Amniotic stem cell (primary cell): ENCODE results near the gene DTNB.
"Not testable (repeated sequence)": the region's sequence is repeated elsewhere in the genome, so short reads cannot be mapped to it uniquely, and the experiment has no call there.

Source experiments
- DNase-seq: peaks from one replicate; lab custom pipeline; 2025; lab: John Stamatoyannopoulos, UW

Gene DTNB

DNA sequence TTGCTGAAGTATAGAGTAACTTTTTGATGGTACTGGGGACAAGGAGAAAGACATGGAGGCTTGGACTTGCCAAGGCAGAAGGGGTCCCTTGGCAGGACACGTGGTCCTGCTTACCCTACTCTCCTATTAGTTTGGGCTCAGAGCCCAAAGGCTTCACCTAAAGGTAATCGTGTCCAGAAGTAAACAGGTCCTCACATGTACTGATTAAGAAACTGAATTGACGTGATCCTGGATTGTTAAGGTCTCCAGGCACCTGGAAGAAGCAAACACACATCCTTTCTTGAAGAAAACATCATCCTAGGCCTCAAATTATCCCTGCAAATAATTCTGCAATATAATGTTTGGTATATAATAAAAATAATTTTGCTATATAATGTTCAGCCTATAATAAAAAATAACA, 50.0 kb downstream of the DTNB start:
- no peak for DNase-seq

DNA sequence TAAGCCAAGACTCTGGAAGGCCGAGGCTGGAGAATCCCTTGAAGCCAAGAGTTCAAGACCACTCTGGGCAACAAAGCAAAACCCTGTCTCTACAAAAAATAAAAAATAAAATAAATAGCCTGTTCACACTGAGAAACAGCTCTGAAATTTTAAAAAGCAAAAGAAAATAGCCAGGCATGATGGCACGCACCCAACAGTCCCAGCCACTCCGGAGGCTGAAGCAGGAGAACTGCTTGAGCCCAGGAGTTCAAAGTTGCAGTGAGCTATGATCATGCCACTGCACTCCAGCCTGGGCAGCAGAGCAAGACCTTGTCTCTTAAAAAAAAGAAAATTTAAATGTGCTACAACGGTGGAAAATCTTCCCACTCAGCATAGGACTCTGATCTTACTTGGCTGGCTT, 52.7 kb downstream of the DTNB start:
- DNase-seq, result no peak

DNA sequence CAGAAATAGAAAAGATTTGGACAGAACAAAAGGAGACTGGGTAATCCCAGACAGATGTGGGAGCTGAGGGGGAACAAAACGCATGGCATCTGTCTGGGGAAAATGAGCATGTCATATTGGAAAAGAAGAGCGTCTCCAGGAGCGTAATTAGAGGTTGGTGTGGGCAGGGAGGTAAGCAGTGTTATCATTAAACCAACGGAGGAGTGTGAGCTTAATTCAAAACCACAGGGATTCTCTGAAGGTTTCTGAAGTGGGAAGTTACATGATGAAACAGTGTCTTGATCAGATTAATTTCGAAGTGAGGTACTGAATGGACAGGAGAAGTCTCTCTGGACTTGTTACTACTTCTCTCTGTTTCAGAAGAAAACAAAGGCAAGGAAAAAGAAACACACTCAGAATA, 53.3 kb downstream of the DTNB start:
- DNase-seq, result no peak

DNA sequence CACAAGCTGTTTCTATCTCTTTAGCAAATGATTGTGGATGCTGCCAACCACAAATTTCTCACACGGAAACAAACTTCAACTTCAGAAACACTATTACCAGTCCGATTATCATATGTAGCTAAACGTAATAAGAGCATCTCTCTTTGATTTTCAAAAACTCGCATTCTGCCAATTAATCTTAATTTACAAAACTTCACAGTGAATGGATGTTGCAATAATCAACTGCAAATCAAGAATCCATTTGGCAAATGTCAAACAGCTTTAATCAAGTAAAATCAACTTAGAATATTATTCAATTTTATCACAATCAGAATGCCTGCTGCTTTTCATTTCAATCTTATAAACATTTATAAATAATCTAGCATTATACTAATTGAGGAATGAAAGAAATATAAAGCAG, 54.2 kb downstream of the DTNB start:
- no peak for DNase-seq

DNA sequence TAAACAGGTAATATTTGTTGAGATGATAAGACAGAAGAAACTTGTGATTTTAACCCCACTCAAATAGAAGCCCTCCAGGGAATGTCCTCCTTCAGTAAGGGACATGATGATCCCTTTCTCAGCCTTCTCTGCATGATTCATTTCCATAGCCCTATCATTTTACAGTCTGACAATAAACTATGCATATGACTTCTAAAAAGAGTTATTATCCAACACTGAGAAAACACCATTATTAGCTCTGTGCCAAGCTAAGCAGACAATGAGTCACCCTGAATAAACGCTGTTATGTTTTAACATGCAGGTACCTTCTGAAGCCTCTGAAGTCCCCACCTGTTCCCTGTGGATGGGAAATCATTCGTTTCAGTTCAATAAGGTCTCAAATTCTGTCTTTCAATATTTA, 54.7 kb downstream of the DTNB start:
- no peak for DNase-seq

DNA sequence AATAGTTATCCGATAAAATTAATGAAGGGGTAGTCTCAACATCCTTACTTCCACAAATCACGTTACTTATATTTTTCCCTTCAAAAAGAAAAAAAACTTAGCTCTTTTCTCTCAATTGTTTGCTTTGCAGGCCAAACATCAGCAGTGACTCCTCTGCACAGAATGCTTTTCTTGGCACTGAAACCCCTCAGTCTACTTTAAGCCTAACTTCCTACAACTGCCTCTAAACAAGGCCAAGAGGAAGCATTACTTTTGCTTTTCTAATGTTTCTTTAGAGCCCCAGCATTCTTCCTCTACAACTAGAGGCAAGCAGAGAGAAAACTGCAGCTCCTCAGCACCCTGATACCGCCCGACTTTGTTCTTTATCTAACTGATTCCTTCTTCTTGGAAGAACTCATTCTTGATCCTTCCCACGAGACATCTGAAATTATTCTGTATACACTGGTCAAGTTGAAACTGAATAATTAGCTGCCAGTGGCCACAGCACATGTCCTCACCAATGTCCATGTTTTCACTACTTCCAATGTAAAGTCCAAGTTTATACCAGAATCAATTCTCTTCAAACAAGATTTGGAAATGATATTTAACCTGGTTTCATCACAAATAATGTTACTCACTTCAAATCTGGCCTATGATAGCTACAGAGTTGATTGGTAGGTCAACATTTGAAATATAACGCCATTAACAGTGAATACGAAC, 55.3 kb downstream of the DTNB start:
- DNase-seq, result peak; percentile 66

DNA sequence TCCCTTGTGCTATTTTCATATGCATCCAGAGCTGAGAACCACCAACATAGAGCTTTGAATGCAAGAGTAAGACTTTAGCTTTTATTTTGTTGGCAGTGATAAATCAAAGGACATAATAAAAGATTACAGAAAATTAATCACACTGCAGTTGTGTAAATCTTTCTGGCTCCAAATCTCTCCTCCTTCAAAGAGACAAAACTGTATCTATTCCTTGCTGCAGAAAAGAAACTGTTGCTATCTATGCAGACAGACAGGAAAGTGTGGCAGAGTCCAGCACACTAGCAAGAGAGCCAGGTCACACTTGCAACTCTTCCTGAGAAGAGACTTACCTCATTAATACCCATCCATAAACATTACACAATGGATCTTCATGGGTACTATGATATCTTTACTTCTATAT, 57.5 kb downstream of the DTNB start:
- no peak for DNase-seq

DNA sequence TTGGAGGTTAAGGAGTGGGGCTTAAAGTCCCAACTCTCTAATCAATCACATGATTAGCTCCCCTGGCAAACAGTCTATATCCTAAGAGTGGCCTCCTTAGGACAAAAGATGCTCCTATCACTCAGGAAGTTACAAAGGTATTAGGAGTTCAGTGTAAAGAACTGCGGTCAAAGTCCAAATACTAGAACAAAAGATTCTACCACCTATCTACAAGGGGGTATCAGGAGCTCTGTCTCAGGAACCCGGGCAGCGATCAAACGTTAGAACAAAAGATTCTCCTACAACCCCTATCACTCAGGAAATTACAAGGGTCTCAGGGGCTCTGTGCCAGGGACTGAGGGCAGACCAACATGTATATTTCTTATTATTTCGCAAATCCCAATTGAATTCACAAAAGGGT, 58.0 kb downstream of the DTNB start:
- no peak for DNase-seq

DNA sequence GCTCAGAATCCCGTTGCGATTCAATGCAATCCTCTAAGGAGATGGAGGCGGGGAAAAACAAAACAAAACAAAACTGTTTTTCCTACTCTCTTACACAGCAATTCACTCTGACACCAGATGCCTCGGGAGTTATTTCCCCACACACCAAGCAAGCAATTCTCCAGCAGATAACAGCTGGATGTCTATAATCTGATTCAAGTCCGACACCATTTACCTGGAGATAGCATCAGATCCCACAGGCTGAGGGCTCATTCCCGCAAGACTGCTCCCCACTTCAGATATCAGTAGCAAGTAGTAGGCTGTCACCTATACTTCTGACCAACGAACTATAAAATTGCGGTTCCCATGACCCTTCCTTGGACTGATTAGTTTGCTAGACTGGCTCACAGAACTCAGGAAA, 58.7 kb downstream of the DTNB start:
- DNase-seq, result no peak

DNA sequence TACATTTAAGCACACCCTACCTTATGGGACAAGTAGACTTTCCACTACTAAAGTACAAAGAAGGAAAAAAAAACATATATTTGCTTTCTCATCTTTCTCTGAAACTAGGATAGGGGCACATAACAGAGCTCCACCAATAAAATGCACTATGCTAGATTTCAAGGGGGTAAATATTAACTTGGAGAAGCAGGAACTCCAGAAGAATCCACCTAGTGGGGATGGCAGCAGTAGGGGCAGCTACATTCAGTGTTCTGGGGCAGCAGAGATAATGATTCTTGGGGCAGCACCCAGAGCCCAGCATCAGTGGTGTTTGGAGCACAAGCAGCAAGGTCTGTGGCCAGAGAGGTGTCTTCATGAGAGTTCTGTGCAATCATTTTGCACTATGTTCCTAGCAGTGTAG, 64.7 kb downstream of the DTNB start:
- DNase-seq, result no peak

DNA sequence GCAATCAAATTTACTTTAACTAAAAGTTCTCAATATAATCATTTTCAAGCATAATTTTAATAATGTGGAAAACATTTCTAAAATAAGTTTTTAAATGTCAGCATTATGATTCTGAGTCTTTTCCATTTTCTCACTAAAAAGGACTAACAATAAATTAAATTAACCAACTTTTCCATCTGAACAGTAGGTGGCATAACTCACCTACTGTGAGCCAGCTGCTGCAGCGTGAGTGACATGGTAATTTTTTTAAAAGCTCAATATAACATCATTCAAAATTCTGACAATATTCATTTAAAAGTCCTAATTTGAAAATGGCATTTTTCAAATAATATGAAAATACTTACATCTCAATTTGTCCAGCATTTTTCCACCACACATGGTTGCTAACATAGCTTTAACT, 66.5 kb downstream of the DTNB start:
- DNase-seq, result no peak

DNA sequence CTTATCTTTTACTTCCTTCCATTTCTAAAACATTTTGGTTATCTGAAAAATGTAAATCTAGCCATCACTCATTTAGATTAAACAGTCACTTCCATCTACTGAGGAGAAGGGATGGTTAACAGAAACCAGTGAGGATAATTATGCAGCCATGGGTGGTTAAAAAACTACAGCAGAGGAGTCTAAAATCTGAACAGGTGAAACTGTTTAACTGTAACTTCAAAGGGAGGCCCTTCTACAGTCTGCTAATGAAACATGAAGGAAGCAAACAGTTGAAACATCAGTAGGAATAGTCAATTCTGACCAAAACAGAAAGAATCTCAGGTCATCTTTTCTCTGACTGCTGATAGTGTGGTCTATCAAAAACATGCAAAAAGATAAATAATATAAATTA, 71.0 kb downstream of the DTNB start:
- no peak for DNase-seq

DNA sequence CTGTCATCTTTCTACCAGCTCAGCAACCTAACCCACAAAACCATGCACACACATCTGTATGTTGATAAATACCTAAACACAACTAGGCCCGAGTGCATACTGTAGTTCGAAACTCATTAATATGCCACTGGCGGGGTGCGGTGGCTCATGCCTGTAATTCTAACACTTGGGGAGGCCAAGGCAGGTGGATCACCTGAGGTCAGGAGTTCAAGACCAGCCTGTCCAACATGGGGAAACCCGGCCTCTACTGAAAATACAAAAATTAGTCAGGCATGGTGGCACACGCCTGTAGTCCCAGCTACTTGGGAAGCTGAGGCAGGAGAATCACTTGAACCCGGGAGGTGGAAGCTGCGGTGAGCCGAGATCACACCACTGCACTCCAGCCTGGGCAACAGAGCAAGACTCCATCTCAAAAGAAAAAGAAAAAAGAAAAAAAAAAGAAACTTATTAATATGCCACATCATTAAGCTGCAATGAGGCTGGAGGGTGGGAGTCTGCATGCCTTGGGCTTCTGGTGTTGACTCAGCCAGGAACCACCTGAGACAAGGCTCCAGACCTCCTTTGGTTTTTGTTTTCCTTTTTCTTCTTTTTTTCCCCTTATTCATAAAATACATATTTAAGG, 71.6 kb downstream of the DTNB start:
- DNase-seq, result not testable (repeated sequence)

DNA sequence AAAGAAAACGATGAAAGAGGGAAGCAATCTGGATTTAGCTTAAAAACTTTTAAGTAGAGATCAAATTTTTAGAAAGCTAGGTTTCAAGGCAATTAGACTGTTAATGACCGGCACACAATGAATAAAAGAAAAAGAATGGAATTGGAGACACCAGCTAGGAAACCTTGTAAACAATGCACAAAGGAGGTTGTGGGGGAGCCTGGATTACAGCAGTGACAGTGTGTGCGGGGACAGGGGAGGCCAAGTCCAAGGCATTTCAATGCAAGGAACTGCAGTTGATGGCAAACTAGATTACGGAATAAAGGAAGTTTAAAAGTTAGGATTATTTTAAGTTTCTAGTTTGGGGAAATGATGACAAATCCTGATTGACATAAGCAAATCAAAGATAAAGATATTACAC, 74.5 kb downstream of the DTNB start:
- DNase-seq, result no peak

DNA sequence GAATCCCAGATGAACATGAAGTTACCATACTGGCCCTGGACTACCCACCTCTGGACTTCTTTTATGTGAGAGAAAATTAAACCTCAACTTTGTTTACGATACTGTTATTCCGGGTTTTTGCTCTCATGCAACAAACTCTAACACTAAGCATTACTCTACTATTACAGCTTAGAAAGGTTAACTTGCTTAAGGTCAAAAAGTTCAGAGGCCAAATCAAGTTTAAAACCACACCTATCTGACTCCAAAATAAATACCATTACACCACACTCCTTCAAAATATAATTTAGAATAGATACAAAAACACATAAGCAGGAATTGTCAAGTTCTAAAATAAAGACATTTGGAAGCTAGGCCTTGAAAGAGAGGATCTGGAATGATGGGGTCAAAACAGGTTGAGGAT, 75.0 kb downstream of the DTNB start:
- no peak for DNase-seq

DNA sequence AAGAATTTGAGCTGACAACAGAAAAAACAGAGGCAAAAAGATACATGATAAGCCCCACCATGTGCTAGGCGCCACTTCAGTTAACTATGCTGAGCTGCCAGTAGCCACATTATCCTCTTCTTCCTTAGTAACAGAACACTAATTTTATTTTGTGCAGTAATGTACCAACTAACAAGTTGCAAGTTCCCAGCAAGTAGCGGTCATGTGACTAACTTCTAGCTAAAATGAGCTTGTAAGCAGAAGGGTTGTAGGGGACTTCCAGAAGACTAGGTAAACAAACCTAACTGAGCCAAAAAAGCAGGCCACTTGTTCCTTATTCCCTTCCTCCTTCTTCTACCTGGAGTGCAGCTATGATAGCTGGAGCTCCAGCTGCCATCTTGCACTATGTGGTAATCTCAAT, 75.5 kb downstream of the DTNB start:
- no peak for DNase-seq

DNA sequence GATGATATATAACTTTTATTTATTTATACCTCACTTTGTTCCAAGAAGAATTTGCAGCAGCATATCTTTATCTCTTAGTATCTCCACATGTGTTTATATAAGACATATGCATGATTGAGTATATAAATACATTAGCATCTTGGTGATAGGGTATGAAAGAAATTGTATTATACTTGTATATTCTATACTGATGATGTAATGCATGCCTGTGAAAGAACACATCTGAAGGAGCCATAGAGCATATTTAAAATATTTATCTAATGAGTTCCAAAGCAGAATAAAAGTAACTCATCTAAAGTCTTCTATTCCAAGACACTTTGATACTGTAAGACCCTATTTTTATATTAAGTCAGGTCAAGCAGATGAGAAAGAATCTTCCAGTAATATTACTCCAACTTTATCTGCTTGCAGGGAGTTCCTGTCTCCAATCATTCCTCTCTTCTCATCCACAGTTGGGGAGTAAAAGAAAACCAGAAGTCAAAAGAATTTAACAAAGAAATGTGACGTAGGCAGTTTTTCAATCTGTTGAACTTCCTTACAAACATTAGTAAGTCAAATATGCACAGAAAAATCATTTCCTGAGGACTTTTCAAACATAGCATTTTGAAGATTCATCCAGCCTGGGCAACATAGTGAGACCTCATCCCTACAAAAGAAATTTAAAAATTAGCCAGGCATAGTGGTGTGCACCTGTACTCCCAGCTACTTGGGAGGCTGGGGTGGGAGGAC, 76.7 kb downstream of the DTNB start:
- no peak for DNase-seq

DNA sequence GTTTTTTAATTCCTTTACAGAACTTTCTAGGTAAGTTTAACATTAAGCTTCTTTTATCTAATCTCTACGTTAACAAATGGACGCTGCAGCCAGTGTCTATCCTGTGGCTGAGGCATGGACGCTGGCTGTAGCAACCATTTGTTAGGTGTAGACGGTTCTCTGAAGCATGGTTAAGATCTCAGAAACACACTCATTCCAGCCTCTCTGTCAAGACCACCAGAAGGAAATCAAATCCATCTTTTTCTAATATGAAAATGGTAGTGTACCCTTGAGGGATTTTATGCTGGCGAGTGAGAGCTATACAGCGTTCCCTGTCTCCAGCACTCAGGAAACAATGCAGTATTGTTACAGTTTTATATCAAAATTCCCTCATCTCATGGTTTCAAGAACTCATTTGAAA, 78.0 kb downstream of the DTNB start:
- no peak for DNase-seq

DNA sequence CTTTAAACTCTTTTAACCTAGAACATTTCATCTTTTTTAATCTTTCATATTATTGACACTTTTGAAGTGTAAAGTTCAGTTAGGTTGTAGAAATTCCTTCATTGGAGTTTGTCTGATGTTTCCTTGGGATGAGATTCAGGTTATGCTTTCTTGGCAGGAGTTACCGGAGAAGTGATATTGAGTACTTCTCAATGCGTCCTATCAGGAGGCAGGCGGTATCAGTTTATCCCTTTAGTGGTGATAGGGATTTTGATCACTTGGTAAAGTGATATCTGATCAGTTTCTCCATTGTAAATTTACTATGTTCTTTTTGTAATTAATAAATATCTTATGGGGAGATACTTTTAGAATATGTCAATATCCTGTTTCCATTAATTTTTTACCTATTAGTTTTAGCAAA, 78.4 kb downstream of the DTNB start:
- DNase-seq, result no peak

DNA sequence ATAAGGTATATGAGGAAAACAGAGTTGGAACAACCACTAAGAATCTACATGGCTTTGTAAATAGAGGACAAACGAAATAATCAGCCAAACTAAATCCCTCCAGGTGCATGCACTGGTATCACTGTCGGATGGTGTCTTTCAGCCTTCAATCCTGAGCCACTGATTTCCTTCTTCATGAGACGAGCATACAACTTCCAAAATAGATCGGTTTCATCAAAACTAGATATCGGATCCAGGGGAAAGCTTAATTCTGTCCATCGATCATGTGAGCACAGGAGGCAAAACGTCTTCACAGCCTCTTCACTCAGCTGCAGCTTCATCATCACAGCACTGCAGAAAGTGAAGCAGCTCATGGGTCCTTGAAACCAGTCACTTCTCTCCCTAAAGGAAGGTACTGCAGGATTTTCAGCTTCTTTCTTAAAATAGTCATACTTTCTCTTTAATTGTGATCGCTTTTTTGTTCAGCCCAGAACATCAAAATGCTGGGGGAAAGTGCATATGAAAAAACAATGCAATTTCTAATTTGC, 80.5 kb downstream of the DTNB start:
- DNase-seq, result no peak

DNA sequence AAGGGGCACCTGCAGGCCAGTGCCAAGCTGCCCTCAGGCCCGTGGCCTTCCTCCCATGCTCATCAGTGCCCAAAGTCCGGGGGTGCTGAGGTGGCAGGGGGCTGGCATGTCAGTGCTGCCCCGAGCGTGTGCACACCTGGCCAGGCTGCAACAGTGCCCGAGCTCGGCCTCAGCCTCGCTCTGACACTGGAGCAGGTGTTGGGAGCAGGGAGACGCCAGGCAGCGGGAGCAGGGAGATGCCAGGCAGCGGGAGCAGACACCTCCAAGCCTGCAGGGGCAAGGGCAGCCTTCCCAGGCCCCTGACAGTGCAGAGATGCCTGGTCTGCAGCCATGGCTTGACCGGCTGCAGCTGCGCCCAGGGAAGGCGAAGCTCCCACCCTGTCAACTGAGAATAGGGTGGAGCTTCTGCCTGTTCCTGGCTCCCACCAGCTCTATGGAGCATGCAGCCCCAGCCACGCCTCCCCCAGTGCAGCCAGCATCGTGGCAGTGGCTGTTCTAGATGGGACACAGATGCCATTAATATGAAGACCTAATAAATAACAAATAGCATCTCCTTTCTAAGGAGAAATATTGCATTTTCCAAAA, 82.4 kb downstream of the DTNB start:
- no peak for DNase-seq

DNA sequence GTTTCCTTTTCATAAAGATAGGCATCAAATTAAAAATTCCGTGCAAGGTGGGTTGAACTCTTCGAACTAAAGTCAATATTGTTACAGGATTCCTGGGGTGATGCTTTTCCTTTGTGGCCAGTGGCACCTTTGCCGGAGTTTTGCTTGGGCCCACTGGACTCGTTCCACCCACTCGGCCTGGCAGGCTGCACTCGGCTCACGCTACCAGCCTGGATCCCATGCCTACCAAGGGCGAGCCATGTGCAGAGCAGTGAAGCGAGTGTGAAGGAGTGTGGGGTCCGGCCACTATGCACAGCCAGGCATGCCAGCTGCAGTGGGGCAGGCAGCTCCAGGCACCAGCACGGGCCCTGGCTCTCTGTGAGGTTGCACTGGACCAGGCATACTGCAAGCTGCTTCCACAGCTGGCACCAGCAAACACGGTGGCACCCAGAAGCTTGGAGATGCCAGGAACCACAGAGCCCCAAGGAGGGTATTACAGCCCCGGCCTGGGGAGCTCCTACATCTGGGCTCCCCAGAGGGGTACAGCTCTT, 83.6 kb downstream of the DTNB start:
- no peak for DNase-seq

DNA sequence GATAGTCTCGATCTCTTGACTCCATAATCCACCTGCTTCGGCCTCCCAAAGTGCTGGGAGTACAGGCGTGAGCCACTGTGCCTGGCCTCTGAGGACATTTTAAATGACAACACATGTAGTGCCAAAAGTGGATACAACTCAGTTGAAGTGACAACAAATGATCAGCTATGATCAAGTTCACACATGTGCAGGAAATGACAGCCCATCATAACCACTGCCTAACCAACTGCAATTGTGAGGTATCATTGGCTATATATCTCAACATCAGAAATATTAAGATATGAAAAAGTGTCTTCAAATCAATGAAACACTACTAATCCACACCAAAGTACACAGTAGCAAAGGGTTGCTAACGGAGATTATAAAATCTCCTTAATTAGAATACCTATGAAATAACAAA, 84.8 kb downstream of the DTNB start:
- DNase-seq, result no peak
